ENCODE data around the gene STRBP.
A peak's percentile ranks its signal among the peaks of the same experiment; 100 is the strongest.

Gene STRBP

GRCh38 chr9:123268465-123269259, at the start of gene STRBP:
STRBP (minus strand) TSS chr9:123268586; CDS start chr9:123184134, 84,452 bp downstream.
- peak within 1 kb of the TSS; percentile 86 for H3K27ac ChIP-seq
- no peaks in the 10 kb centered on the region for H3K79me2 ChIP-seq
- H2AFZ ChIP-seq: peak within 1 kb of the TSS; percentile 88
- no peak for TF ChIP-seq CTCF (IDR thresholded peaks at IDR 0.05)
- peak within 1 kb of the TSS; percentile 72 for H3K9ac ChIP-seq
- H3K4me2 ChIP-seq (ENCODE audit: low read length): peak within 1 kb of the TSS; percentile 96
- peaks cover 2% of the 10 kb centered on the region for H3K4me1 ChIP-seq
- H3K9me3 ChIP-seq (ENCODE audit: control insufficient read depth, low read length): no peaks in the 10 kb centered on the region
- no peaks in the 10 kb centered on the region for H3K27me3 ChIP-seq (ENCODE audit: control insufficient read depth, insufficient read depth, low read length)
- no peaks in the 10 kb centered on the region for H3K36me3 ChIP-seq (ENCODE audit: control insufficient read depth, insufficient read depth, low read length)
- H3K4me3 ChIP-seq (ENCODE audit: low read depth, low read length): peak within 1 kb of the TSS; percentile 77

GRCh38 chr9:123316053-123316718, 47.8 kb upstream of the STRBP start:
- no peak overlapping the region for H3K4me2 ChIP-seq (ENCODE audit: low read length)
- H3K4me3 ChIP-seq (ENCODE audit: low read depth, low read length): no peak overlapping the region
- no peak overlapping the region for H3K9ac ChIP-seq
- no peak for TF ChIP-seq CTCF (IDR thresholded peaks at IDR 0.05)
- H3K4me1 ChIP-seq: peaks cover 7% of the 10 kb centered on the region
- no peaks in the 10 kb centered on the region for H3K27me3 ChIP-seq (ENCODE audit: control insufficient read depth, insufficient read depth, low read length)
- H3K27ac ChIP-seq: peak overlapping the region; percentile 19
- peak overlapping the region; percentile 15 for H2AFZ ChIP-seq
- no peaks in the 10 kb centered on the region for H3K79me2 ChIP-seq
- no peaks in the 10 kb centered on the region for H3K36me3 ChIP-seq (ENCODE audit: control insufficient read depth, insufficient read depth, low read length)
- no peaks in the 10 kb centered on the region for H3K9me3 ChIP-seq (ENCODE audit: control insufficient read depth, low read length)

GRCh38 chr9:123315635-123316034, 47.2 kb upstream of the STRBP start:
- Histone ChIP-seq H3K79me2 (no peaks in the 10 kb centered on the region), H3K9ac (no peak overlapping the region), H3K4me3 (ENCODE audit: low read depth, low read length) (no peak overlapping the region), H2AFZ (no peak overlapping the region), H3K9me3 (ENCODE audit: control insufficient read depth, low read length) (no peaks in the 10 kb centered on the region), H3K4me1 (peaks cover 12% of the 10 kb centered on the region), H3K4me2 (ENCODE audit: low read length) (no peak overlapping the region), H3K27ac (no peak overlapping the region), H3K36me3 (ENCODE audit: control insufficient read depth, insufficient read depth, low read length) (no peaks in the 10 kb centered on the region), H3K27me3 (ENCODE audit: control insufficient read depth, insufficient read depth, low read length) (no peaks in the 10 kb centered on the region)
- TF ChIP-seq CTCF (IDR thresholded peaks at IDR 0.05): no peak

GRCh38 chr9:123314617-123315016, 46.2 kb upstream of the STRBP start:
- no peaks in the 10 kb centered on the region for H3K9me3 ChIP-seq (ENCODE audit: control insufficient read depth, low read length)
- H3K27ac ChIP-seq: no peak overlapping the region
- H3K4me2 ChIP-seq (ENCODE audit: low read length): no peak overlapping the region
- H2AFZ ChIP-seq: no peak overlapping the region
- H3K4me3 ChIP-seq (ENCODE audit: low read depth, low read length): no peak overlapping the region
- H3K27me3 ChIP-seq (ENCODE audit: control insufficient read depth, insufficient read depth, low read length): no peaks in the 10 kb centered on the region
- H3K4me1 ChIP-seq: peaks cover 13% of the 10 kb centered on the region
- no peak overlapping the region for H3K9ac ChIP-seq
- H3K36me3 ChIP-seq (ENCODE audit: control insufficient read depth, insufficient read depth, low read length): no peaks in the 10 kb centered on the region
- no peak for TF ChIP-seq CTCF (IDR thresholded peaks at IDR 0.05)
- H3K79me2 ChIP-seq: no peaks in the 10 kb centered on the region

Measured in parathyroid adenoma (tissue), 2 donors.